ENCODE measurements around the gene ODF2.
"Not testable (repeated sequence)": the region's sequence is repeated elsewhere in the genome, so short reads cannot be mapped to it uniquely, and the experiment has no call there.

The ODF2 gene

GRCh38 chr9:128484686-128485413 is 29.0 kb downstream of the ODF2 start:
- DNase-seq (ENCODE audit: low spot score), result no peak

DNA sequence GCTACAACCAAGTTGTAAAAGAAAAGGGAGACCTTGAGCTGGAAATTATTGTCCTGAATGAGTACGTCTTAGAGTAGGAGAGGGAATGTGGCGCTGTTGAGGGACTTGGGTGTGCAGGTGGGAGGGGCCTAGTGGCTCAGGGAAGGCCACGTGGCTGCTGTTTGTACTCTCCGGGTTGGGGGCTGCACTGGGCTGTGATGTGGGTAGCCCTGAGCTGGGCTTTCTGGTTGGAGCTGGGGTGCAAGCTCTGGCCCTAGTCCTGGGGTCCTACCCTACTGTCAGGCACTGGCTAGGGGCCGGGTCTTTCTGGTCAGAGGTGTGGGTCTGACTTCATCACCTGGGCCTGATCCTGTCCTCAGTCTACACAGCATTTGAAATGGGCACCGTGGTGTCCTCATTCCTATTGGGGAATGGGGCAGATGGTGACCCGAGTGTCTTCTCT is 29.6 kb downstream of the ODF2 start:
- DNase-seq (ENCODE audit: low spot score), result no peak

GRCh38 chr9:128486201-128486600 is 30.4 kb downstream of the ODF2 start:
- no peak for DNase-seq (ENCODE audit: low spot score)

DNA sequence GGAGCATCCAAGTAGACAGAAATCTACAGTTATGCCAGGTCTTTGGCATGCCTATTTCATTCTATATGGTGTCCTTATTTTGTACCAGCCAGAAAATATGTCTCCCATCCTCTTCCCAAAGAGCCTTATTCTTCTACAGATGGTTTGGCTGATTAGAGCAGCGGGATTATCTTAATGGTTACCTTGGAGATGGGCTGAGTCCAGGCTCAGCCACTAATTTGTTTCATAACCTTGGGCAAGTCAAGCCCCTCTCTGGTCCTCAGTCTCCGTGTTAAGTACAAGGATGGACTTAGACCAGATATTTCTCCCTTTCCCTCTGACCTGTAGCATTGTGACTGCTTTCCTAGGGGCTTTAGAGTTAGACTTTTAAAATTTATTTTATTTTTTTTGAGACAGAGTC is 37.6 kb downstream of the ODF2 start:
- DNase-seq (ENCODE audit: low spot score), result no peak

GRCh38 chr9:128494108-128494745 is 38.4 kb downstream of the ODF2 start:
- DNase-seq (ENCODE audit: low spot score), result no peak

- no peak for DNase-seq (ENCODE audit: low spot score)
Measured at GRCh38 chr9:128494746-128495129, 38.9 kb downstream of the ODF2 start.

DNA sequence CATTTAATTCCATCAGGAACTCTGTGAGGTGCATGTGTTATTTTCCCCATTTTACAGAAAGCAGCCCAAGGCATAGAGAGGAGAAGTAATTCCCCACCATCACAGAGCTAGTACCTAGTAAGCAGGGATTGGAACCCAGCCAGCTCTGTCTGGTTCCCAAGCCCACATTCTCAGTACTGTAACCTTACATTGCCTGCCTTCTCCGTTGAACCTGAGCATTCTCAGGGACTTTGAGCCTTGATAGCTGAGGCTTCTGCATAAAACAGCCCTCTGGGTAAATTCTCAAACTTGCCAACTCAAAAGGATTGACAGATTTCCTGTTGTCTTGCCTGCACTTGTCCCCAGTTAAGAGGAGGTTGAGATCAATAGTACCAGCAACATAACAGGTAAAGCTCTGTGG is 39.5 kb downstream of the ODF2 start:
- DNase-seq (ENCODE audit: low spot score), result no peak

DNA sequence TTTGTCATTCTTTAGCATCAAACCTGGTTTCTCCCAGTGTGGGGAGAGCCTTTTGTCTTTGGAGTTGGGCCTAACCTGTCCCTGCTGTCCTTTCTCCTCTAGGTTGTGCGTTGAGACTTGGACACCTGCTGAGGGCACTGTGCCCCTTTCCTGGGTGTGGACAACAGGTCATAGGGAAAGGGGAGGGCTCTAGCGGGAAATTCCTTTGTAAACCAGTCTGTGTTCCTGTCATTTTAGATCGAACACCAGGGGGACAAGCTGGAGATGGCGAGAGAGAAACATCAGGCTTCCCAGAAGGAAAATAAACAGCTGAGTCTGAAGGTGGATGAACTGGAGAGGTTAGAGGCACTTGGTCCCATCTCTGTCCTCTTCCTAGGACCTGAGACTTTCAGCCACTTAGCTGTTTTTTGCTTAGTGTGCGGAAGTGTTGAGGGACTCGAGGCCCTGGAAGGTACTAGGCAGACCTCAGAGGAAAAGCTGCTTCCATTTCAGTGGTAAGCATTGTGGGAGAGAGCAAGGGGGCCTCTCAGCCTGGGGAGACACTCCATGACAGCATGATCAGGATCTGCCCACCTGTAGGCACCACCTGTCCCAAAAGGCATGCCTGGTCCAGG is 40.1 kb downstream of the ODF2 start:
- DNase-seq (ENCODE audit: low spot score), result no peak

GRCh38 chr9:128497824-128498610 is 42.2 kb downstream of the ODF2 start:
- DNase-seq (ENCODE audit: low spot score), result no peak

GRCh38 chr9:128498911-128499310 is 43.1 kb downstream of the ODF2 start:
- DNase-seq (ENCODE audit: low spot score), result no peak

DNA sequence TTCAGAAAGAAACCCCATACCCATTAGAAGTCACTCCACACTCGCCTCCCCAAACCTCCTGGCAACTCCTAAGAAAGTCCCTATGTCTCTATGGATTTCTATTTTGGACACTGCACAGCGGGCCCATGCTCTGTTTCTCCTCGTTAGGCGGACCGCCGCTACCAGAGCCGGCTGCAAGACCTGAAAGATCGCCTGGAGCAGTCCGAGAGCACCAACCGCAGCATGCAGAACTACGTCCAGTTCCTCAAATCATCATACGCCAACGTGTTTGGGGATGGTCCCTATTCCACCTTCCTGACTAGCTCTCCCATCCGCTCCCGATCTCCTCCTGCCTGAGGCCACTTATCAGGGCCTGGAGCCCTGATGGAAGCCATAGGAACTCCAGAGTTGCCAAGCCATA is 44.1 kb downstream of the ODF2 start:
- DNase-seq (ENCODE audit: low spot score), result no peak

DNA sequence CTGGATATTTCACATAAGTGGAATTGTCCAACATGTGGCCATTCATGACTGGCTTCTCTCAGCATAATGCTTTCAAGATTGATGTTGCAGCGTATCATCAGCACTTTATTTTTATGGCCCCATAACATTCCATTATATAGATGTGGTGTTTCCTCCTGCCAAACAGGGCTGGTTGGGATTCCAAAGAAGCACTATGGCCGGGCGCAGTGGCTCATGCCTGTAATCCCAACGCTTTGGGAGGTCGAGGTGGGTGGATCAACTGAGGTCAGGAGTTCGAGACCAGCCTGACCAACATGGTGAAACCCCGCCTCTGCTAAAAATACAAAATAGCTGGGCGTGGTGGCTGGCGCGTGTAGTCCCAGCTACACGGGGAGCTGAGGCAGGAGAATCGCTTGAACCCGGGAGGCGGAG is 47.6 kb downstream of the ODF2 start:
- DNase-seq (ENCODE audit: low spot score), result not testable (repeated sequence)

GRCh38 chr9:128503870-128504269 is 48.1 kb downstream of the ODF2 start:
- no peak for DNase-seq (ENCODE audit: low spot score)

DNA sequence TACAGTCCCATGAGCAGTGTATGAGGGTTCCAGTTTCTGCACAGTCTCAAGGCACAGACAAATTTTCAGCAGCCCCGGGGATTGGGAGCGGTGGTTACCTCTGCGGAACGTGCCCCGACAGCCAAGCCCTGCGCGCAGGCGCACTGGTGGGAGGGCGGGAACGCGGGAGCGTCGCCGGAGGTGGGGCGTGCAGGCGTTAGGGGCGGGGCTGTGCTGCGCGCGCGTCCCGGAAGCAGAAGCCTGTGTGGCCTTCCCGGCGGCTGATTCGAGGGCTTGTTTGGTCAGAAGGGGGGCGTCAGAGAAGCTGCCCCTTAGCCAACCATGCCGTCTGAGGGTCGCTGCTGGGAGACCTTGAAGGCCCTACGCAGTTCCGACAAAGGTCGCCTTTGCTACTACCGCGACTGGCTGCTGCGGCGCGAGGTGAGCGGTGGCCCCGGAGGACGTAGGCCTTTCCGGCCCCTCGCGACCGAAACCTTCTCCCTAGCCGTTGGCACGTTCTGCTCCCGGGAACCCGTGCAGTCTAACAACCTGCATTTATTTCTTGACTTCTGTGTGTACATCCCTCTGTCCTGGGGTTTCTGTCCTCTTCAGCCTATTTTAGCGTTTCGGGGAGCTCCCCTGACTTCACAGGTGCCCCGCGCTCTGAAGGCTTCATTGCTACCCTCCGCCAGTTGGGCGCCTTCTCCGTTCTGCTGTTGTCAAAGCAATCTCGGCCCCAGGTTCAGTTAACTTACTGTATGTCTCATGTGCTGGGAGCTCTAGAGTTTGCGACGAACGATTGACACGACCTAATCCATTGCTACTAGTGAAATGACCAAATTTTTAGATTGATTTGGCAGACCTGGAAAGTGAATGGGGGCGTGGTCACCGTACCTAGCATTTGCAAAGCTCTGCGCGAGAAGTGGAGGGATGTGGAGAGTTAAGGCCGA is 48.9 kb downstream of the ODF2 start, which contains the start of gene GLE1:
Gene GLE1 (plus strand): TSS at position 235 of the 929 bp plus-strand sequence. CDS start 87 bp downstream, at position 322.
- peak; percentile 95 for DNase-seq (ENCODE audit: low spot score)

DNA sequence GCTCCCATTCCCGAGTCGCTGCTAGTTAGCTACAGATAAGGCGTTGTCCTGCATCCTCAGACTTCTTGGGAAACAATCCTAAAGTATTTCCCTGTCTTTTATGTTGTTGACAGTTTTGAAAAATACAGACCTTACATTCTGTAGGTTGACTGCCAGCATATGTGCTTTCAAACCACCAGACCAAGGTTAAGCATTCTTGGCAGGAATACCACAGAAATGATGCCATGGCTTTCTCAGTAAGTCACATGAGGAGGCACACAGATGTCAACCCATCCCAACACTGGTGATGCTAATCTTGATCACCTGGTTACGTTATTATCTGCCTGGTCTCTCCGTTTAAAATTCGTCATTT is 49.6 kb downstream of the ODF2 start:
- DNase-seq (ENCODE audit: low spot score), result no peak

DNA sequence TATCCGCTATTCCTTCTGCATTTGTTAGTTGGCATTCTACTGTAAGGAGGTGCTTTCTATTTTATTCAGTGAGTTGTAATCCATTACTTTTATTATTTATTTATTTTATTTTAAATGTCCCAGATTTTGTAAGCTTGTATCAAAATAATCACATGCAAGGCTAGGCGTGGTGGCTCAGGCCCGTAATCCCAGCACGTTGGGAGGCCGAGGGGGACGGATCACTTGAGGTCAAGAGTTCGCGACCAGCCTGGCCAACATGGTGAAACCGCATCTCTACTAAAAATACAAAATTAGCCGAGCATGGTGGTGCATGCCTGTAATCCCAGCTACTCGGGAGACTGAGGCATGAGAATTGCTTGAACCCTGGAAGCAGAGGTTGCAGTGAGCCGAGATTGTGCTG is 50.1 kb downstream of the ODF2 start:
- DNase-seq (ENCODE audit: low spot score), result not testable (repeated sequence)

GRCh38 chr9:128512820-128513219 is 57.0 kb downstream of the ODF2 start:
- no peak for DNase-seq (ENCODE audit: low spot score)

DNA sequence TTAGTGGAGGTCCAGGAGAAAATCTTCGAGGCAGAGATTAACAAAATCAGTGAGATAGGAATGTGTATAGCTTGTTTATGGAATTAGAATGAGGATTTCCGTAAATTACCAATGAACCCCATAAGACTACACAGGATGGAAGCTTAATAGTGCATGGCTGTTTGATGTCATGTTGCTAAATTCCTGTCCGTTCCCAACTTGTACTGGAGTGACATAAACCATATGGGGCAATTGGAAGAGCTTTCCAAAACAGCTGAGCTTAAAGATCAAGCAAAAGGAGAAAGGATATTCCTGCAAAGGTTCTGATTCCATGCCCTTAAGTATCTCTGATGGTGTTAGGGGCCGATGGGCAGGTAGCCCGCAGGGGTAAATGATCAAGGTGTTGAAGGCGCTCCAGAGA is 66.2 kb downstream of the ODF2 start:
- DNase-seq (ENCODE audit: low spot score), result no peak

DNA sequence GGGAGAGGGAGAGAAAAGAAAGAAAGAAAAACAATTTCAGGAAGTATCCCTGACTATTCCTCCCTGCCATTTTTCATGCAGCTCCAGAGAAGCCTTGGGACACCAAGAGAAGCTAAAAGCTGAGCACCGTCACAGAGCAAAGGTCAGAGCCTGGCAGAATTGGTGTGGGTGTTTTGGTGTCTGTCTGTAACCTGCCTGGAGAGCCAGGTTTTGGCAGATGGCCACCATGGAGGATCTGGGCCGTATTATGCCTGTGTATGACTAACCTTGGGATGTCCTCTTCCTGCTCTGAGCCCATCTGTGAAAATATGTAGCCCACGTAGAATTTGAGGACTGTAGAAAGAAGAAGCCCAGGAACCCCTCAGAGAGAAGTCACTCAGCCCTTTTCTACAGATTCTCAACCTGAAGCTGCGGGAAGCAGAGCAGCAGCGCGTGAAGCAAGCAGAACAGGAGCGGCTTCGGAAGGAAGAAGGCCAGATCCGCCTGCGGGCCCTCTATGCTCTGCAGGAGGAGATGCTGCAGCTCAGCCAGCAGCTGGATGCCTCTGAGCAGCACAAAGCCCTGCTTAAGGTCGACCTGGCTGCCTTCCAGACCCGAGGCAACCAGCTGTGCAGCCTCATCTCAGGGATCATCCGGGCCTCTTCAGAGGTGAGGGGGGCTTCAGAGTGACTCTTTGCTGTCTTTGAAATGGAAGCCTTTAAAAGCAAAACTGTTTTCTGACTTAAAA is 67.6 kb downstream of the ODF2 start:
- no peak for DNase-seq (ENCODE audit: low spot score)

DNA sequence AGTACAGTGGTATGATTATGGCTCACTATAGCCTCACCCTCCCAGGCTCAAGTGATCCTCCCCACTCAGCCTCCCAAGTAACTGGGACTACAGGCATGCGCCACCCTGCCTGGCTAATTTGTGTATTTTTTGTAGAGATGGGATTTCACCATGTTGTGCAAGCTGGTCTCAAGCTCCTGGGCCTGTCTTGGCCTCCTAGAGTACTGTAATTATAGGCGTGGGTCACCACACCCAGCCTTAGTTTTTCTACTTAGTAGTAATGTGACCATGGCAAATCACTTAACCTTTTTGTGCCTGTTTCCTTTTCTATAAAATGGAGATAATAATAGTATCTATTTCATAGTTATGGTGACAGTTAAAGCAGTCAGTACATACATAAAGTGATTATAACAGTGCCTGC is 70.9 kb downstream of the ODF2 start:
- no peak for DNase-seq (ENCODE audit: low spot score)
